RPMI8226 (cell line): ENCODE data around the gene SNX10.

Source experiments
- DNase-seq: peaks from one replicate; pipeline ENCODE4 v3.0.0-alpha.2; 2015

Gene SNX10

GRCh38 chr7:26340476-26341018, 48.9 kb downstream of the SNX10 start:
- no peak for DNase-seq

GRCh38 chr7:26343320-26343832, 51.7 kb downstream of the SNX10 start:
- no peak for DNase-seq

GRCh38 chr7:26343837-26344236, 52.2 kb downstream of the SNX10 start:
- no peak for DNase-seq

- DNase-seq: no peak
Measured at GRCh38 chr7:26345202-26345601, 53.5 kb downstream of the SNX10 start.

GRCh38 chr7:26345837-26346236, 54.2 kb downstream of the SNX10 start:
- DNase-seq: no peak

- no peak for DNase-seq
Measured at GRCh38 chr7:26346611-26347203, 55.0 kb downstream of the SNX10 start.

- no peak for DNase-seq
Measured at GRCh38 chr7:26348234-26348851, 56.7 kb downstream of the SNX10 start.

- no peak for DNase-seq
Measured at GRCh38 chr7:26349005-26349915, 57.6 kb downstream of the SNX10 start.

GRCh38 chr7:26351171-26351570, 59.5 kb downstream of the SNX10 start:
- DNase-seq: no peak

- no peak for DNase-seq
Measured at GRCh38 chr7:26356229-26356628, 64.6 kb downstream of the SNX10 start.

- no peak for DNase-seq
Measured at GRCh38 chr7:26356929-26357798, 65.5 kb downstream of the SNX10 start.

- DNase-seq: no peak
Measured at GRCh38 chr7:26357799-26358151, 66.1 kb downstream of the SNX10 start.

- DNase-seq: no peak
Measured at GRCh38 chr7:26360650-26361049, 69.0 kb downstream of the SNX10 start.

GRCh38 chr7:26361637-26362036, 70.0 kb downstream of the SNX10 start:
- DNase-seq: no peak

- no peak for DNase-seq
Measured at GRCh38 chr7:26363465-26363864, 71.8 kb downstream of the SNX10 start.

- peak; percentile 81 for DNase-seq
Measured at GRCh38 chr7:26365077-26365900, 73.6 kb downstream of the SNX10 start.

GRCh38 chr7:26365901-26366275, 74.2 kb downstream of the SNX10 start:
- DNase-seq: no peak

- no peak for DNase-seq
Measured at GRCh38 chr7:26367219-26367711, 75.6 kb downstream of the SNX10 start.

- no peak for DNase-seq
Measured at GRCh38 chr7:26368542-26368941, 76.9 kb downstream of the SNX10 start.

- DNase-seq: peak; percentile 70
Measured at GRCh38 chr7:26369593-26369992, 77.9 kb downstream of the SNX10 start.

GRCh38 chr7:26370011-26370410, 78.3 kb downstream of the SNX10 start:
- no peak for DNase-seq
